Prostate gland (tissue), 2 donors: Measurements from ENCODE around the gene CD9.

Source experiments
- CTCF ChIP-seq, 4 experiments: fragments of 200-600 bp in 2 of 4; fragments of 450-650 bp in 2 of 4; sonication (generic) in 2 of 4; IDR thresholded peaks; 1 replicate in 3 of 4; 2 replicates in 1 of 4; pipeline ENCODE4 v1.5.1; 2016 to 2019; ENCODE audit warnings: antibody characterized with exemption in 4 of 4, mild to moderate bottlenecking in 2 of 4, moderate library complexity in 2 of 4
- POLR2A ChIP-seq: fragments of 450-650 bp; IDR thresholded peaks from one replicate; pipeline ENCODE4 v1.6.1; 2016; ENCODE audit warnings: antibody characterized with exemption, mild to moderate bottlenecking
- POLR2AphosphoS5 ChIP-seq: sonication (generic); formaldehyde crosslinking; IDR thresholded peaks from one replicate; pipeline ENCODE4 v1.6.1; 2017; ENCODE audit warnings: antibody characterized with exemption

GRCh38 chr12:6213969-6214368, 13.8 kb downstream of the CD9 start:
- TF ChIP-seq CTCF (IDR thresholded peaks at IDR 0.05) (no peak), POLR2AphosphoS5 (no peak), POLR2A (no peak)
